NCI-H1105 treated with DMSO at 0.1 percent for 48 hours (cell line): ENCODE measurements around the gene CTSF.
A peak's percentile ranks its signal among the peaks of the same experiment; 100 is the strongest.
"Not testable (repeated sequence)": the region's sequence is repeated elsewhere in the genome, so short reads cannot be mapped to it uniquely, and the experiment has no call there.

Experiments used
- DNase-seq: peaks from one replicate; lab custom pipeline; 2025; lab: John Stamatoyannopoulos, UW

The CTSF gene

DNA sequence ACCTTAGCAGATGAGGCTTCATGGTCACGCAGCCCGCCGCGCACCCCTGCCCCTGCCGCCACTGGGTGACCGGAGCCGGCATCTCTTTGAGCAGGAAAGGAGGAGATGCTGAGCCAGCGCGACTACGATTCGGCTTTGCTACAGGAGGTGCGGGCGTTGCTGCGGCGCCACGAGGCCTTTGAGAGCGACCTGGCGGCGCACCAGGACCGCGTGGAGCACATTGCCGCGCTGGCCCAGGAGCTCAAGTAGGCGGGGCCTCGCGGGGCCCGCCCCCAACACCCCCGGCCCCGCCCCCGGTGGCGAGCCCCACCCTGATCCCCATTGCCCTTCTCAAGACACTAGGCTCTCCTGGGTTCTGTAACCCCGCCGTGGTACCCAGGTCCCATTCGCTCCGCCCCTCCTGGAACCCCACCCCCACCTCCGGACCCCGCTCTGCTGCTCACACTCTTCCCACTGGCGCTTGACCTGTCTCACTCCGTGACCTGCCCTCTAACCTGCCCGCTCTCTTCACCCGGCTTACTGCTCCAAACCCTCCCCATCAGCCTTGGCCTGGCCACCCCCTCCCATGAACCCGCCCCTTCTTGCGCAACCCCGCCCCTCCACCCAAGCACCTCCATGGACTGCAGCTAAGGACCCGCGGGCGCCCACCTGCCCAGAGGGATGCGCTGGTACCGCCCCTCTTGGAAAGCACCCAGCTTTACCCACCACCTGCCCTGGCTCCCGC, 9.1 kb downstream of the CTSF start:
- no peak for DNase-seq

DNA sequence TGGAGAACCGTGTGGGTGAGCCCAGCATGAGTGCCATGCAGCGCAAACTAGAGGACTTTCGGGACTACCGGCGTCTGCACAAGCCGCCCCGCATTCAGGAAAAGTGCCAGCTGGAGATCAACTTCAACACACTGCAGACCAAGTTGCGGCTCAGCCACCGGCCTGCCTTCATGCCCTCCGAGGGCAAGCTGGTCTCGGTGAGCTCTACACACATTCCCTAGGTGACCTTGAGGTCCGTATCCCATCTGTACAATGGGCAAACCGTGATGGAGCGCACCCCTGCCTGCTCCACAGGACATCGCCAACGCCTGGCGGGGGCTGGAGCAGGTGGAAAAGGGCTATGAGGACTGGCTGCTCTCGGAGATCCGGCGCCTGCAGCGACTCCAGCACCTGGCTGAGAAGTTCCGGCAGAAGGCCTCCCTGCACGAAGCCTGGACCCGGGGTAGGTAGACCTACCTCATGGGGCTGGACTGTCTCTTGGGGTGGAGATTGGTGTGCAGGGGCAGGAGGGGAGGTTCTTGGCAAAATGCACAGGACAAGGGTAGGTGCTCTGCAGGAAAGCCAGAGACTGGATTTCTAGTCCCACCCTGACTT, 10.6 kb downstream of the CTSF start:
- DNase-seq, result no peak

DNA sequence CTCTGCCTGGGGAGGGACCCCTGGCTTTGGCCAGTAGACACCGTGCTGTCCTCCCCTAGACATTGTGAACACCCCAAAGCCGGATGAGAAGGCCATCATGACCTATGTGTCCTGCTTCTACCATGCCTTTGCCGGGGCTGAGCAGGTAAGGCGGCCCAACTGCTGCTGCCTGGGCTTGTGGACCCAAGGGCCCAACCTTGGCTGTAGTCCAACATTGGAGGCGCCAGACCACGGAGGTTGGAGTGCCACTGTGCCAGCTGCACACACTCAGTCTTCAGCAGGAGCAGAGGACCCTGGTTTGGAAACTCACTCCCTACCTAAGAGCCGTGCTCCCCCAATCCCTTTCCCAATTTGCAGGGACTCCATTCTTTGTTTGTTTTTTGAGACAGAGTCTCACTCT, 12.3 kb downstream of the CTSF start:
- peak; percentile 14 for DNase-seq

DNA sequence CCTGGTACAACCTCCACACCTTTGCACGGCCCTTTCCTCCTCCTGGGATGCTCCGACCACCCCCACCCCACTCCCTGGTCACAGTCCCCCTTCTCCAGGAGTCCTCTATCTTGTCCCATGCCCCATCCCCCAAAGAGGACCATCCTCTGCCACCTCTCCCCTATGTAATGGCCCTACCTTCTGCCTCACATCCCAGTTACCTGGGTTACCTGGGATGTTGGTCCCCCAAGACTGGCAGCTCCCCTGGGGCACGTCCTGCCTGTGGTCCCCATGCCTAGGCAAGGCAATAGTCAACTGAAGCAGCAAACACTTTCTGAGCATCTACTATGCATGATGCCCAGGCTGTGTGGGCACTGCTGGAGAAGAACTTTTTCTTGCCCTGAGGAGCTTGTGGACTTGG, 13.0 kb downstream of the CTSF start:
- DNase-seq, result no peak

DNA sequence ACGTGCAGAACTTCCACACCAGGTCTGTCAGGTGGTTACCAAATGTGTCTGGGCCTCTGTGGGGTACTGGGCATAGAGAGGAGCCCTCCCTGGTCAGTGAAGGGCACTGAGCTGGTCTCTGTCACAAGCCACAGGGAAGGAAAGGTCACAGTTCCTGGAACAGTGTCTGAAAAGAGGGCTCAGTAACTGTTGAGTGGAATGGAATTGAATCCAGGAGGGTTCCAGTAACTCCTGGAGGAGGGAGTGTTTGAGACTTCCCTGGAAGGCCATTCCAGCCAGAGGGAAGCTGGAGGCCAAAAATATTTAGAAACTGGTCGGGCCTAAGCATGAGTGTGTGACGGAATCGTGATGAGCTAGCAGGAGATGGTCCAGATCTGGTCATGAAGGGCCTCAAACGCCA, 13.8 kb downstream of the CTSF start:
- DNase-seq, result no peak

DNA sequence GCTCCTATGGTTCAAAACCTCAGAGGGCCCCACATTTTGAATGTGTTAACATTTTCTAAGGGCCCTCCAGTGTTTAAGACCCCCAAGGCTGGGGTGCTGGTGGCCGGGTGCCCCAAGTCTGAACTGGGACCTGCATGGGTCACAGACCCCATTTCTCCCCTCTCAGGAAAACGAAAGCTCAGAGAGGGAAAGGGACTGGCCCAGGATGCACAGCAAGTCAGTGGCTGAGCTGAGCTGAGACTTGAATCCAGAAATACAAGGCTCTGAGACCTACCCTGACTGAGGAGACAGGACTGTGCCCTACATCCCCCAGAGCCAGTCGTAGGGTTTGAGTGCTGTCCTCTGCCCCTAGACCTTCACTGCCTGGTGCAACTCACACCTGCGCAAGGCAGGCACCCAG, 17.5 kb downstream of the CTSF start:
- DNase-seq, result no peak

DNA sequence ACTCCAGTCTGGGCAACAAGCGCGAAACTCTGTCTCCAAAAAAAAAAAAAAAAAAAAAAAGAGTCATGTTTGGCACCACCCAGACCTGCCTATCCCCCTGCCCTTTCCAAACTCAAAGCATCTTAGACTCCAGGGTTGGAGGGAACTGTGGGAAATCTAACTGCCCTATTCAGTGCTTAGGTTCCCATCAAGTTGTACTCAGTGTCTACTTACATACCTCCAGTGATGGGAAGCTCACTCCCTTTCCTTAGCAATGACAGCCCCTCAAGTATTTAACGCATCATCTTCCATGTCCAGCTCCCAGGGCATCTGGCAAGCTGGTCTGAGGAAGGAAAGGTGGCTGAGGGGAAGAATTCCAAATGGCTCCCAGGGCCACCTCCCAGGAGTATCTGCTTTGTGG, 18.7 kb downstream of the CTSF start:
- no peak for DNase-seq

DNA sequence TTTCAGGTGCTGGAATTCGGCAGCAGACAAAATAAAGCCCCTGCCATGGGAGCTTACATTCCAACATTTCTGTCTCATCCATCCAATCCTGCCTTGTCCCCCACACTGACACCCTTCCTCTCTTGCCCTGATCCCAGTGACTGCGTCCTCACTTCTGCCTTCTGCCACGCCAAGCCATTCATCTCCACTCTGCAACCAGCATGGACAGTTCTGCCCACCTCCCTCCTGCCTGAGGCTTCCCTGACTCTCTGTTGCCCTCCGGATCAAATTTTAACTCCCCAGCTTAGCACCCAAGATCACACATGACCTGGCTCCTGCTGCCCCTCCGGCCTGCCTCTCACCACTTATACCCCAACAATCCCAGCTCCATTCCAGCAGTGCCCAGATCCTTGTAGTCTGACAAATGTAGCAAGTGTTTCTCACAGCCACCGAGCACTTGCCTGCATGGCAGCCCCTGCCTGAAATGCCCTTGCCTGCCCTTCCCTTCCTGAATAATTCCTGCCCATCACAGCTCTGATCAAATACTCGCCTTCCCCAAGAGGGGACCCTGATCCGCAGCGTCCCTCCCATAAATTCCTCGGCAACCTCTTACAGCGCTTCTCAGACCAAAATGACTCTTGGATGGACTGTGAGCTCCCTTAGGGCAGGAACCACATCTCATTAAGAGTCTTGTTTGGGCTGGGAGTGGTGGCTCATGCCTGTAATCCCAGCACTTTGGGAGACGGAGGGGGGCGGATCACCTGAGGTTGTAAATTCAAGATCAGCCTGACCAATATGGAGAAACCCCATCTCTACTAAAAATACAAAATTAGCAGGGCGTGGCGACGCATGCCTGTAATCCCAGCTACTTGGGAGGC, 19.4 kb downstream of the CTSF start:
- no peak for DNase-seq

DNA sequence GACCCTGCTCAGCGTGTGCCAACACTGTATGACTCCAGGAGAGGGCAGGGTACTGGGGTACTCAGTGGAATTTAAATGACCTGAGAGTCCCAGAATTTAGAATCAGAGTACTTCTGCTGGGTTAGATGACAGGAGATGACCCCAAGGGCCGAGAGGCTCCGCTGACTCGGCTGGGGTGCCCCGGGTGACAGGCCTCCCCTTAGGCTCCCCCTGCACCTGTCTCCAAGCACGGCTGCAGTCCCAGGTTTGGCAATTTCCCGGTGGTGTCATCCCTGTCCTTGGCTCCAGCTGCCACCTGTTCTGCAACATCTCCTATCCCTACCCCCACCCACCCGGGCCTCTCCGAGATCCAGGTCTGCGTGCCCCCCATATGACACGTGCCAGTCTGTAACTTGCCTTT, 20.4 kb downstream of the CTSF start:
- no peak for DNase-seq

DNA sequence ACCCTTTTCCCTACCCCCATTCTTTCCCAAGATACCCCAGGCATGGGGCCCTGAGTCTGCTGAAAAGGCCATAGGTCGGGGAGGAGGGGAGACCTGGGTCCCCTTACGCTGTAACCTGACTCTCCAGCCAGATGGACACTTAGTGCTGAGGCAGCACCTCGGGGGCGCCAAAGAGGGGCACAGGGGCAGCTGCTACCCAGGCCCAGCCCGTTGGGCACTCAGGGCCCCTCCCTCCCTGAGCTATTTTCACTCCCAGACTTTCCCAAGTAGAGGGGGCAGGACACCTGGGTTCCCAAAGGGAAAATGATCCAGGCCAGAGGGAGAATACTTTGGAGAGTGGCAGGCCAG, 20.8 kb downstream of the CTSF start:
- DNase-seq, result no peak

DNA sequence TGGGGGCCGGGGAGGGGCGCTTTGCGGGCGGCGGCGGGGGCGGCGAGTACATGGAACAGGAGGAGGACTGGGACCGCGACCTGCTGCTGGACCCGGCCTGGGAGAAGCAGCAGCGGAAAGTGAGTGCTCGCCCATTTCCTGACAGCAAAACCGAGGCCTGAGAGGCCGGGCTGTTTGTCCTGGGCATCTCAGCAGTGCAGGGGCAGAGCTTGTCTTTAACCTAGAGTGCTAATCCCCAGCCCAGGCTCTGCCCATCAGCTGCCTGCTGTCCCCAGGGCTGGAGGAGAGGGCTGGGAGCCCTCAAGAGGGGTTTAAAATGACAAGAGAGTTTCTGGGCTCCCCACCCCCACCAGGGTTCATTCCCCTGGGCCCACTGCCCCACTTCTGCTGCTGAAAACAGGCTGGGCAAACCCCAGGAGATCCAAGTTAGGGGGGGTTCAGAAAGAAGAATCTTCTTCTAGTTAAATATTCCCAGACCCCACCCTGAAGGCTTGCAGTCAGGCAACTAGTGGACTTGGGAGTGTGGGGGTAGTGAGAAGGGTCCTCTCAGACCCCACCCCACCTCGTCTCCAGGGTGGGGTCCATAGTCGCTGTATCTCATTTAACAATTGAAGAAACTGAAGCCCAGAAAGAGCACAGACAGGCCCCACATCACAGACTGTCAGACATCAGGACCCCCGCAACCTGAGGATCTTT, 21.3 kb downstream of the CTSF start:
- no peak for DNase-seq

DNA sequence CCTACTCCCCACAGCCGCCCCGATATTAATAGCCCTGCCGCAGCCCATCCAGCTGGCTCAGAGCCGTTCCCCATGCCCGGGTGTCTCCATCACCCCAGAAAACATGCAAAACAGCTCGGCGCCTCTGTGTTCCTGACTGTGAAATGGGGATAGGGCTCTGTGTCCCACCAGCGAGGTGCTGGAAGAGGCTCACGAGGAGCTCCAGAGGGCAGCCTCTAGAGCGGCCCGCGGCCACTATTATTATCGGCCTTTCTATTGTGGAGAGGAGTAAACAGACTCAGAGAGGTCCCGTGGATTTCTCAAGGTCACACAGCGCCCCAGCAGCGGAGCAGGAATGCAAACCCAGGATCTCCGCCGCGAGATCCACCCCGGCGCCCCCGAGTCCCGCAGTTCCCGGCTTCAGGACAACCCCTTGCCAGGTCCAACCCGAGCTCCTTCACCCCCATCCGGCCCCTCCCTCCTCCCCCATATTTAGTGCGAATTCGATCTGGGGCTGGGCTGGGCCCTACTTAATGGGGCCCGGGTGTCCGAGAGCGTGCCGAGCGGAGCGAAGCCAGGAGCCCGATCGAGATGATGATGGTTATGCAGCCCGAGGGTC, 21.9 kb downstream of the CTSF start, which contains the start of gene ACTN3:
Gene ACTN3 (plus strand): TSS at position 536 of the 598 bp plus-strand sequence. CDS start 35 bp downstream, at position 571.
- DNase-seq, result no peak

DNA sequence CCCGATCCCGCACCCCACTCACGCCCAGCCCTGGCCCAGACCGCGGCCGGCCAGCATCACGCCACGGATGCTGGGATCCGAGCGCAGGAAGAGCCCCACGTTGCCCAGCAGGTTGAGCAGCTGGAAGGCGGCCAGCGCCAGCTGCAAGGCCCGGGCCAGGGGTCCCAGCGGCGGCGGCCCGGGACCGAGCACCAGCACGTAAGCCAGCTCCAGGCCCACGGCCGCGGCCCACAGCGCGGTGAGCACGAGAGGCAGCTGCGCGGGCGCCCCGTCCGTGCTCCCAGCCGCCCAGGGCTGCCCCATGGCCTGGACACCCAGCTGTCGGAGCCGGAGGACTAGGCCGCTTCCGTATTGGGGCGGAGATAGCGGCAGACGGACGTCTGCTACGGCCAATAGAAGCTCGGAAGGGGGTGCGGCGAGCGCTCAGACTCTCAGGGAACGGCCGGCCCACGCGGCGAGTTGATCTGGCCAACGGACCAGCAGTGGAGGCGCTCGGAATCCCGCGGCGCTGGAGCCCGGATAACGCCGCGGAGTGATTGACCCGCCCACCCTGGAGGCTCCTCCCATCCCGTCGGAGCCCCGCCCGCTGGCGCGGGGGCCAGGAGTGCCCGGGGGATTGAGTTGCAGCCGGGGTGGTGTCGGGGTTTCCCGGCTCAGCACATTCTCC, 22.6 kb downstream of the CTSF start, which contains the start of gene ZDHHC24:
Gene ZDHHC24 (minus strand): TSS at position 348 of the 667 bp plus-strand sequence. CDS start 45 bp downstream, at position 303.
- DNase-seq, result peak; percentile 92

DNA sequence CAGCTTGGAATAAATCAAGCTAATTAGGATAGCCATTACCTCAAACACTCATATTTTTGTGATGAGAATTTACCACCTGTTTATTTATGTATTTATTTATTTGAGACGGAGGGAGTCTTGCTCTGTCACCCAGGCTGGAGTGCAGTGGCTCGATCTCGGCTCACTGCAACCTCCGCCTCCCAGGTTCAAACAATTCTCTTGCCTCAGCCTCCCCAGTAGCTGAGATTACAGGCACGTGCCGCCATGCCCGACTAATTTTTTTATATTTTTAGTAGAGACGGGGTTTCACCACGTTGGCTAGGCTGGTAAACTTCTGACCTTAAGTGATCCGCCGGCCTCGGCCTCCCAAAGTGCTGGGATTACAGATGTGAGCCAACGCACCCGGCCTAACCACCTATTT, 23.5 kb downstream of the CTSF start:
- not testable (repeated sequence) for DNase-seq

DNA sequence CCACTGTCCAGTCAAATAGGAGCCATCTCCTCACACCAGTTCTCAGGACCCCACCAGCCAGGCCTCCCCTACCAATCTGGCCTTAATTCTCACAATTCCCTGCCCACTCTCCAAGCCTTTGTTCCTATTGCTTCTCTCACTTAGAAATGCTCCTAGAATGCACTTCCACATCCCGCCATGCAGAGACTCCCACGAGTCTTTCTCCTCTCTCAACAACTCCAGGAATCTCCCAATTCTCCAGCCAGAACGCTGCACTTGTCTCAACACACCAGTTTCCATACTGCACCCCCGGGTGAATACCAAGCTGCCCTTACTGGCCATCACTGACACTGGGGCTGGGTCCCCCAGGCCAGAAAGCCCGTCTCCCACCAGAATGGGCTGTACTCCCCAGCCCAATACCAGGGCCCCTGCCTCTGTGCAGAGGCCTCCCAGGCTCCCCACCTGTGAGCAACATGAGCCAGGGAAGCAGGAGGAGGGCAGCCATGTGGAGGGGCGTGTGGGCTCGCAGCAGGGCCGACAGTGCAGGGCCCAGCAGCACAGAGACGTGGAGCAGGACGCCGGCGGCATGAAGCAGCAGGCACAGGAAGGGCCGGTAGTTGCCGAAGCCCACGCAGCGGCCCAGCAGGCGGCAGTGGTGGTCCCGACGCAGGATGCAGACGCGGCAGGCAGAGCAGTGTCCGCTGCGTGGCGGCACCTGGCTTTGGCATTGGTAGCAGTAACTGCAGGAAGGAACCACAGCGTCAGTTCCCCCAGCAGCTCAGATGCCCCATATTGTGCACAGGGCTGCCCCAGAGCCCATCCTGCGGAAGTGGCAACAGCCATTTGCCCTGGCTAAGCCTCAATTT, 24.9 kb downstream of the CTSF start:
- DNase-seq, result no peak

DNA sequence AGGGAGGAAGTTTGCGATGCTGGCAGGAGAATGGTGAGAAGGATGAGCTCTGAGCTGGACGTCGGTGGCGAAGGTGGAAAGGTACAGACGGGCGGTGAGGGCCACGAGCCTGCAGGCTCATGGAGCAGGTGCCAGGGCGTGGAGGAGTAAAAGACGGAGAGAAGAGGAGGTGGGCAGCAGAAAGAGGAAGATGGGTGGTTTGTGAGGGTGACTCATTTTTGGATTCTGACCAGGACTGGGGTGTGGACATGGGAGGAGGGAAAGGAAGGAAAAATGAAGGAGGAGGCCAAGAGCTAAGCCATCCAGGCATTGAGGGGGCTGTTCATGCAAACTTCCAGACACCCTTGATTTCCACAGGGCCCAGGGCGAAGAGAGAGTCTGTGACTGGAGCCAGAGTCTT, 26.0 kb downstream of the CTSF start:
- no peak for DNase-seq

DNA sequence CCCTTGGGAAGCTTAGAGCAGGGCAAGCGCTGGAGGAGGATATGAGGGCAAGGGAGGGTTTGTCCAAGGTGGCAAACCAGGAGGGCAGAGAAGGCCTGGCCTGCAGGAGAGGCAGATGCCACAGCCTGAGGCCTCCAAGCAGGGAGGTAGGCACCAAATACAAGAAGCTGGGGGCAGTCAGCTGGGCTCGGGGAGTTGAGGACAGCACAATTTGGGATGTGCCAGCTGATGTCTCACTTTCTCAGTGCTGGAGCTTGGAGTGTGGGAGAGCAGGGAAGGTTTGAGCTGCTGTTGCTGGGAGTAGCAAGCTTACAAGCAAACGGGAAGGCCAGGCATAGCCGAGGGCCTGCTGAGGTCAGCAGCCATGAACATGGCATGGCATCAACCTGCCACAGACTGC, 26.5 kb downstream of the CTSF start:
- DNase-seq, result no peak

DNA sequence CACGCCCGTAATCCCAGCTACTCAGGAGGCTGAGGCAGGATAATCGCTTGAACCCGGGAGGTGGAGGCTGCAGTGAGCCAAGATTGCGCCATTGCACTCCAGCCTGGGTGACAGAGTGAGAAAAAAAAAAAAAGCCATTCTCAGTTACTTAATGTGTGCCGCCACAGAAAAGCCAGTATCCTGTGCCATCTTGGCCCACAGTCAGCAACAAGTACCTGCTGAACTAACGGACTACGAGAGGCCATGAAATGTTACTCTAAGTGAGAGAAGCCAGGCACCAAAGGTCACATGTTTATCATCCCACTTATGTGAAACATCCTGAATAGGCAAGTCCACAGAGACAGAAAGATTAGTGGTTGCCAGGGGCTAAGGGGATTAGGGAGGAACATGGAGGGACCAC, 27.8 kb downstream of the CTSF start:
- not testable (repeated sequence) for DNase-seq

DNA sequence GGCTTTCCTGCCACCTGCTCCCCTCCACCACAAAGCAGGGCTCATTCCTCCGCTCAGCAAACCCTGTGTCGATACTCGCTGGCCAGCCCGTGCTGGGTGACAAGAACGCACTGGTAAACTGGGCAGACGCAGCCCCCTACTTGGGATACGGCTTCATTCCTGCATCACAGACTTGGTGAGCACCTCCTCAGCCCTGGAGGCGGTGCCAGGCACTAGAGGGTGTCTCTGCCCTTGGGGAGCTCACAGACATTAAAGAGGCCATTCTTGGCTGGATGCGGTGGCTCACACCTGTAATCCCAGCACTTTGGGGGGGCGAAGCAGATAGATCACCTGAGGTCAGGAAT, 28.6 kb downstream of the CTSF start:
- no peak for DNase-seq

DNA sequence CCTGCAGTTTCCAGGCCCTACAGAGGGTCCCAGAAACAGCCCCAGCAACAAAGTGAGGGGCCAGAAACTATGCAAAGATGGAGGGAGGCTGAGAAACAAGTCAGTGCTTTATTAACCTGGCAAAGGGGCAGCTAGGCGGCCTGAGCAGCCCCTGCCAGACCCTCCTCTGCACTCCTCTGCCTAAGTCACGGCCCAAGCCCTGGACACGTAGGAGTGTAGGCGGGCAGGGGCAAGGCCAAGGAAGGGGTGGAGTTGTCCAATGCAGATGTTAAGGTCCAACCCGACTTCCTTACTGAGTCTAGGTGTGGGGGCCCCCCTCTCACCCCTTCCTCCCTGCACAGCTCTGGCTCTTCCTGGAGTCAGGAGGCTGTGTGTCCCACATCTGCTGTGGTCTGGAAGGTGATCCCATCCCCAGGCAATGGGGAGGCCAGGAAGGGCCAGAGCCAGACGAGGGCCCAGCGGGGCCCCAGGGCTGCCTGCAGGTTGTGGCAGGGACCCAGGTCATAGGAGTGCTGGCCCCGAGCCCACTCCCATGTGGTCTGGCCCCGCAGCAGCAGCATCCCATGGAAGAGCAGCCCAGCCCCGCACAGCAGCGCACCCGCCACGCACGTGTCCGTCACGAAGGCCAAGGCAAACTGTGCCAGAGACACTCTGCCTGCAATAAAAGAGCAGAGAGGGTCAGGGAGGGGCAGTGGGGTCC, 29.1 kb downstream of the CTSF start:
- DNase-seq, result no peak
